DND-41 (cell line): ENCODE data around the gene G6PC3.
A peak's percentile ranks its signal among the peaks of the same experiment; 100 is the strongest.

ENCODE experiments used
- ATAC-seq: fragments of 200-7000 bp; cut with Tn5 transposase; 3 replicates; pipeline ENCODE4 v1.9.1; 2021; ENCODE audit warnings: low read depth; ENCODE audit not compliant: insufficient read depth
- DNase-seq: peaks from one replicate; pipeline ENCODE4 v3.0.0-alpha.2; 2020
- H2AFZ ChIP-seq: 2 replicates; pipeline ENCODE4 v1.6.0; 2012; ENCODE audit warnings: low read depth, low read length
- H3K27ac ChIP-seq: 2 replicates; pipeline ENCODE4 v1.5.1; 2012; ENCODE audit warnings: low read length, inconsistent platforms
- H3K27me3 ChIP-seq: fragments of 200-600 bp; sonication (generic); 2 replicates; pipeline ENCODE4 v1.6.0; 2012; ENCODE audit warnings: low read length, mild to moderate bottlenecking, inconsistent platforms; ENCODE audit not compliant: insufficient read depth, poor library complexity
- H3K36me3 ChIP-seq: 2 replicates; pipeline ENCODE4 v1.5.1; 2012; ENCODE audit warnings: low read length, inconsistent platforms; ENCODE audit not compliant: insufficient read depth
- H3K4me1 ChIP-seq: 2 replicates; pipeline ENCODE4 v1.5.1; 2012; ENCODE audit warnings: mild to moderate bottlenecking, low read length; ENCODE audit not compliant: insufficient read depth
- H3K4me2 ChIP-seq: 2 replicates; pipeline ENCODE4 v1.6.0; 2012; ENCODE audit warnings: mild to moderate bottlenecking, moderate library complexity, low read length, inconsistent platforms; ENCODE audit not compliant: insufficient read depth
- H3K4me3 ChIP-seq, 2 experiments: fragments of 200-600 bp in 1 of 2; shearing (Covaris generic) in 1 of 2; 2 replicates each; pipeline ENCODE4 v1.5.1; 2012 to 2016; ENCODE audit warnings: inconsistent platforms in 2 of 2, low read length in 2 of 2, mild to moderate bottlenecking in 2 of 2, low read depth in 1 of 2, moderate library complexity in 1 of 2
- H3K79me2 ChIP-seq: 2 replicates; pipeline ENCODE4 v1.6.0; 2012; ENCODE audit warnings: low read length, inconsistent platforms; ENCODE audit not compliant: insufficient read depth
- H3K9ac ChIP-seq: 2 replicates; pipeline ENCODE4 v1.6.0; 2012; ENCODE audit warnings: low read depth, mild to moderate bottlenecking, inconsistent platforms, low read length, moderate library complexity
- H3K9me3 ChIP-seq: 2 replicates; pipeline ENCODE4 v1.5.1; 2012; ENCODE audit warnings: low read length, moderate library complexity, mild to moderate bottlenecking, inconsistent platforms; ENCODE audit not compliant: insufficient read depth, severe bottlenecking
- H4K20me1 ChIP-seq: 2 replicates; pipeline ENCODE4 v1.6.0; 2012; ENCODE audit warnings: low read length; ENCODE audit not compliant: insufficient read depth
- CTCF ChIP-seq: IDR thresholded peaks from 2 replicates; pipeline ENCODE4 v1.5.1; 2012; ENCODE audit warnings: borderline replicate concordance, low read length, moderate library complexity, mild to moderate bottlenecking; ENCODE audit not compliant: poor library complexity, severe bottlenecking; ENCODE audit errors: extremely low read depth
- EZH2 ChIP-seq: IDR thresholded peaks from 3 replicates; pipeline ENCODE4 v1.6.1; 2012; ENCODE audit warnings: borderline replicate concordance, low read depth, mild to moderate bottlenecking, moderate library complexity, low read length, inconsistent platforms; ENCODE audit not compliant: severe bottlenecking

G6PC3 gene

GRCh38 chr17:44124118-44124438 is 53.5 kb downstream of the G6PC3 start:
- Histone ChIP-seq H3K36me3 (no peaks in the 10 kb centered on the region), H3K9ac (peak overlapping the region; percentile 71), H3K9me3 (no peaks in the 10 kb centered on the region), H4K20me1 (peaks cover 17% of the 10 kb centered on the region), H3K27me3 (peaks cover 16% of the 10 kb centered on the region), H3K4me2 (peak overlapping the region; percentile 83), H2AFZ (peak overlapping the region; percentile 99), H3K4me3 (peak overlapping the region; percentile 61 to 89), H3K79me2 (no peaks in the 10 kb centered on the region), H3K27ac (peak overlapping the region; percentile 89), H3K4me1 (peaks cover 21% of the 10 kb centered on the region)
- TF ChIP-seq CTCF (no peak), EZH2 (no peak)
- no peak for DNase-seq
- ATAC-seq, result no peak
